SKM-1 (cell line): ENCODE measurements around the gene LSG1.
"Not testable (repeated sequence)": the region's sequence is repeated elsewhere in the genome, so short reads cannot be mapped to it uniquely, and the experiment has no call there.

Source experiments
- DNase-seq: peaks from one replicate; lab custom pipeline; 2025; ENCODE audit not compliant: unreplicated experiment; lab: John Stamatoyannopoulos, UW

The LSG1 gene

DNA sequence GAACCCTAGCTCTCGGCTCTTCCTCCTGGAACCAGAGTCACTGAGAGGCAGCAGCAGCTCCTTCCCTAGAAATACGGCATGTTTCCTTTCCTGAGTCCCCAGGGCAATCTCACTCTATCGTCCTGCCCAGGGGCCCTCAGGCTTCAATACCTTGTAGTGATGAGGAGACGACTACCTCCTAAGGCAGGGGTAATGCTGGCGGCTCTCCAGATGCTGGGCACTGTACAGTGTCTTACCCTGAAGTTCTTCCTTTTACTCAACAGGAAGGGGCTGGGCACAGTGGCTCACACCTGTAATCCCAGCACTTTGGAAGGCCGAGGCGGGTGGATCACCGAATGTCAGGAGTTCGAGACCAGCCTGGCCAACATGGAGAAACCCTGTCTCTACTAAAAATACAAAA, 52.2 kb downstream of the LSG1 start:
- DNase-seq, result no peak

GRCh38 chr3:194618858-194619608, 53.0 kb downstream of the LSG1 start:
- DNase-seq, result no peak

DNA sequence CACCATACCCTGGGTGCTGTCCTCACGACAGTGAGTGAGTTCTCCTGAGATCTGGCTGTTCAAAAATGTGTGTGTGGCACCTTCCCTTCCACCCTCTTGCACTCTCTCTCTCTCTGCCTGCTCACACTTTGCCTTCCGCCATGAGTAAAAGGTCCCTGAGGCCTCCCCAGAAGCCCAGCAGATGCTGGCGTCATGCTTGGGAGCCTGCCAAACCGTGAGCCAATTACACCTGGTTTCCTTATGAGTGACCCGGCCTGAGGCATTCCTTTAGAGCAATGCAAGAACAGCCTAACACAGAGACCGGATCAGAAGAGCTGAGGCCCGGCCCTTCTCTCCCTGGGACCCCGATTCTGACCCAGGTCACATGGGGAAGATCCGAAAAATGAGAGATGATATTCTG, 54.2 kb downstream of the LSG1 start:
- no peak for DNase-seq

DNA sequence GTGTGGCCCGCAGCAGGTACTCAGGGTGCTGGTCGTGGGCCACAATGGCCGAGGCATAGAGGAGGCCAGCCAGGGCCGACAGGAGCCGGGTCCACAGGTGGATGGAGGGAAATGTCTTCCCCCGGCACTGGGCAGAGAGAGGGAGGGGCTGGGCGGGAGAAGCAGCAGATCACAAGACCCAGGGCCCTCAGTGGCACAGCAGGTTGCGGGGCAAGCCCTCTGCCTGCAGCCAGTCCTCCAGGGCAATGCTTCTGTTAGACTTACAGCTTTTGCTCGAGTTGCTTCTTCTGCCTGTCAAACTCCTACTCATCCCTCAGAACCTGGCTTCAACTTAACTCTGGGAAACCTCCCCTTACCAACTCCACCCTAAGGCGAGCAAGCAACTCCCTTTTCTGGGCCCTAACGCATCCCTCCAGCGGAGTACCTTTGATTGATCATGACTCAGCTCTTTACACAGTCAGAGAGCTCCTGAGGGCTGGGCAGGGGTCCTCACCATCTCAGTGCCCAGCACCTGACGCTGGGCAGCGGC, 54.8 kb downstream of the LSG1 start:
- no peak for DNase-seq

DNA sequence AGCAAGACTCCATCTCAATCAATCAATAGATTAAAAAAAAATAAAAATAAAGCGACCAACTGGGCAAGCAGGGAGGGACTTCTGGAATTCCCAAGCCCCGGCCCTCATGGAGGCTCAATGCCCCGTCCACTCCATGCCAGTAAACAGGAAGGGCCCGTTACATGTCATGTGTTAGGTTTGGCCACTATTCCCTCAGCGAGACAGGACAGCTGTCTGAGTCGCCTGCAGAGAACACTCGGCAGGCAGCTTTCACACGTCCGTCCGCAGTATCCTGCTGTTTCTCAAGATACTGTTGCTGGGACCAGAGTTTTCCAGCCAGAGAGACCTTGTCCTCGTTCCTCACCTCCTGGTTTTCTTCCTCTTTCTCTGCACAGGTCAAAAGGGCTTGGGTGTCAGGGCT, 56.8 kb downstream of the LSG1 start:
- no peak for DNase-seq

DNA sequence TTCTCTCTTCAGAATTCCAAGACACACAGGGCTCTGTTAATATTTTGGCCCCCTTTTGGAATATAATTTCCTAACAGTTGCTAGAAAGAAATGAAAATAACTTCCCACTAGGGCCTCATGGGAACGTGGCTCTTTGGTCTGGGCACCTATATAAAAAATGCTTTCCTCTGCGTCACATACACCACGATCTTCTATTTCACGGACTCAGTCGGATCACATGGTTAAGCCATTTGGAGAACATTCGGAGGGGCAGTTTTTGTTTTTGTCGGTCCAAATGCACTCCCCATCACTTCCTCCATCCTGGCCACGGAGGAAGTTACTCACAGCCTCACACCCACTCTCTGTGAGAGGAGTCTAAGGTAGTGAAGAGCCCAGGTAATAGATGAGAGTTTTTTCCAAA, 59.8 kb downstream of the LSG1 start:
- DNase-seq, result no peak

GRCh38 chr3:194610689-194611088, 61.3 kb downstream of the LSG1 start:
- DNase-seq, result no peak

DNA sequence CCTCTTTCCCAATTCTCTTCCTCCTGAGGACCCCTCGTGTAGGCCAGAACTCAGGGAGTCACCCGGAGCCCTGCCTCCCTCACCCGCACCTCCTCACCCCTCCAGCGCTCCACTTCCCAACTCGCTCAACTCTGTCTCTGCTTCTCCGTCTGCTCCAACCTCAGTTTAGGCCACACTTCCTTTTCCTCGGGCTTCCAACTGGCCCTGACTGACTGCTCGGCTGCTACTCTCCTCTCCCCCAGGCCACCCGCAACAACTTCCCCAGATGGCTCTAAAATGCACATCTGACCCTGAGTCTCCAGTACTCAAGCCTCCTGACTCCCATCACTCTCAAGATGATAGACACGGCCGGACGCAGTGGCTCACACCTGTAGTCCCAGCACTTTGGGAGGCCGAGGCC, 62.4 kb downstream of the LSG1 start:
- no peak for DNase-seq

GRCh38 chr3:194608981-194609380, 63.0 kb downstream of the LSG1 start:
- DNase-seq, result no peak

DNA sequence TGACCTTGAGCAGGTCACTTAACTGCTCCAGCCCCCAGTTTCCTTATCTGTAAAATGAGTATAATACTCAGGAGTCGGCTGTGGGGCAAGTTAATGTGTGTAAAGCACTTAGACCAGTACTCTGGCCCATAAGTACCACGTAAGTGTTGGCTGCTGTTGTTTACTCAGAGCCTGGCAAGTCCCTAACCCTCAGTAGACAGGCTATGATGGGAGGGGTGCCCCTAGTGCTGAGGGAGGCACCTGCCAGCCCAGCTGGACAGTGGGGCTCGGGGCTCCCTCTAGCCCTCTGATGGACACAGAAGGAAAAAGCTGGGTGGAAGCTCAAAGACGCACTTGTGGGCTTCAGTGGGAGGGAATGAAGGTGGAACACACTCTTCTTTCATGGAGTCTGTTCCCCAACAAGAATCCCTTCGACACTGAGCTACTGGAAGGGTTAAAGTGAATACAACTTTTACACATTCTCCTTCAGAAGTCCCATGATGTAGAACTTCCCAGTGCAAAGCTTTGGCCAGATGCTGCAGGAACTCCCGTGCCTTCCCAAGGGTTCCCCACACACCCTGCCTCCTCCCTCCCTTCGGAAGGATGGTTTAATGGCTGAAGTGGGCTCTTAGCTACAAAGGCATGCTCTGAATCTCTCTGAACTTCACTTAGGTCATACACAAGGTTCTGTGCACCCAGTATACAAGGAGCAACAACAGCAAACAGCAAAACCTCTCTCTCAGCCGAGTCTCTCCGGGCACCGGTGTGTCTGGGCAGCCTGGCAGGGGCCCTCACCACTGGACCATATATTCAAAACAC, 64.2 kb downstream of the LSG1 start:
- no peak for DNase-seq

GRCh38 chr3:194606941-194607340, 65.0 kb downstream of the LSG1 start:
- no peak for DNase-seq

- no peak for DNase-seq
Observed at GRCh38 chr3:194606163-194606562, 65.8 kb downstream of the LSG1 start.

- not testable (repeated sequence) for DNase-seq
Observed at GRCh38 chr3:194605314-194605713, 66.7 kb downstream of the LSG1 start.

DNA sequence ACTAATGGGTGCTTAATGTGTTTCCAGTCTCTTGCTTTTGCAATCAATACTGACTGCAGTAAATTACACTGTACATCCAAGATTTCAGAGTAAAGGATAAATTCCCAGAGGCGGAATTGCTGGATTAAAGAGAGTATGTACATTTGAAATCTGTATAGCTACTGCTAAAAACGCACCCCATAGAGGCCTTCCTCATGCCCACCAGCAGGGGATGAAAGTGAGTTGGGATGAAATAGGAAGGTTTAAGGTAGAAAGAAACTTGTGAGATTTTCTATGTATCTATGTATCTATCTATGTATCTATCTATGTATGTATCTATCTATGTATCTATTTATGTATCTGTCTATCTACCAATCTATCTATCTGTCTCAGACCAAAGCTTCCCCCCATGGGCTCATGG, 67.2 kb downstream of the LSG1 start:
- no peak for DNase-seq

- DNase-seq, result no peak
Observed at GRCh38 chr3:194604126-194604525, 67.9 kb downstream of the LSG1 start.

GRCh38 chr3:194602669-194603171, 69.3 kb downstream of the LSG1 start:
- no peak for DNase-seq

- DNase-seq, result no peak
Observed at GRCh38 chr3:194598771-194599557, 73.0 kb downstream of the LSG1 start.

DNA sequence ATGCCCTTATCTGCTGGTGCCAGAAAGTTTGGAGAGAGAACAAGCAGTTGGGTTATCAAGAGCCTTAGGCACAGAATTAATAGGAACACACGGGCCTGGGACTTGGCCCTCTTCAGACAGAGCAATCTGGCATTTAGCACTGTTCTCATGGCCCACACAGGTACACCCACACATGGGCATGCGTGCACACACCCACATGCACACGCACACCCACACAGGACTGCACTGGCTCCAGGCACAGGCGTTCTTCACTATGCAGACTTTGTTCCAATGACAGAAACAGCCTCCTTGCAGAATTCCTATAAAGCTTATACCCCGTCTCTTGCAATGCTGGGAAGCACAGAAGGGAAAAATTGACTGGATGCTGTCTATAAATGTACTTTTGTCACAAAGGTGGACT, 75.1 kb downstream of the LSG1 start:
- DNase-seq, result no peak

DNA sequence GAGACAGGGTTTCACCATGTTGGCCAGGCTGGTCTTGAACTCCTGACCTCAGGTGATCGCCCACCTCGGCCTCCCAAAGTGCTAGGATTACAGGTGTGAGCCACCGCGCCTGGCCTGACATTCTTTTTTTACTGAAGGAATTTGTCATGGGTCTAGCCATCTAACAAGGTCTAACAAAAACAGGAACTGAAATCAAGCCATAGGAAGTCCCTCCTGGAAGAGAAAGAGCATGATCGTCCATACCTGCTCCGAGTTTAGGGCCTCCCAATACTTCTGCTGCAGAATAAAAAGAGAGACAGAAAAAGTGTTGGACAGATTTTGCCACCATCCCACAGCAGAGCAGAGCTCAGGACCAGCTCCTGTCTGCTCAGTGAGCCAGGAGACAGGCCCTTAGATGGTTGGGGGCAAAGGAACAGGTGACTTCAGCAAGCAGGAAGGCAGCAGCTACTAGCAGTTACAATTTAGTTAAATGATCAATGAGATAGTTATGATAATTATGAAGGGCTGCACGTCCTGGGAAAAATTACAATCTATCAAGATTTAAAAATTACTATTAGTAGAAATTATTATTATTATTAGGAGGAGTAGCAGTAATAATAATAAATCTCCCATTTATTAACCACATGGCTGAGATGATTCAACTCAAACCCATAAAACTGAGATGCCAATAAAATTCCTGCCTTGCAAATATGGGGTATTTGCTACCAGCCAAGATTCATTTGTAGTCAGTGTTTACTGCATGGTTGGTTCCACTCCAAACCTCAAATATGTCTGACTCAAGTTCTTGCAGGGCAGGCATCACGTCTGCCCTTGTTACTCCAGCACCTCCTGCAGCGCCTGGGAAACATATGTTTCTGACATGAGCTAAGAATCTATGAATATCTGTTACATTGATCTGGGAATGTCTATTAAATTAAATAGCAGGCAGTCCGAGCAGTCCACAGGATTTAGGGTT, 78.9 kb downstream of the LSG1 start:
- DNase-seq, result no peak
